Measurements from ENCODE around the gene NAP1L4.

DNA sequence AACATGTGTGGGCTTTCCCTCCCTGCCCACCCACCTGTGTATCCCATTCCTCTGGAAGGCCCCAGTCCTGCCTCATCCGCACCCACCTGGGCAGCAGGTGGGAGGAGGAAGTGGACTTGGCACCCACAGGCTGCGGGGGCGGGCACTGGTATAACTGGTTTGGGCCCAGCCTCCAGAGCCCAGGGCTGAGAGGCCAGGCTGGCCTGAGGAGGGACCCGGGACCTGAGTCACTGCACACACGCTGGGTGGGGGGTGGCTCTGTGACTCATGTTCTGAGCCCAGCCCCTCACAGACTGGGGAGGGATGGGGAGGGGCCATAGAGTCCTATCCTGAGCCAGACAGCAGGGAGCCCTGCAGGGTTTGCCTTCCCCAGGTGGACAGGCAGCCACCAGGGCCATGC, 79.6 kb downstream of the NAP1L4 start:
- TF ChIP-seq CTCF (IDR thresholded peaks at IDR 0.05) = no peak
- no peak for TF ChIP-seq ESRRA (CRISPR knock-in tag; IDR thresholded peaks at IDR 0.05; ENCODE audit: borderline replicate concordance)
- TF ChIP-seq NR3C1 (CRISPR knock-in tag; conservative IDR thresholded peaks at IDR 0.05; ENCODE audit: low read depth) = no peak
- no peak for TF ChIP-seq FOXK1 (CRISPR knock-in tag; IDR thresholded peaks at IDR 0.05)
- TF ChIP-seq, protein P1, sequence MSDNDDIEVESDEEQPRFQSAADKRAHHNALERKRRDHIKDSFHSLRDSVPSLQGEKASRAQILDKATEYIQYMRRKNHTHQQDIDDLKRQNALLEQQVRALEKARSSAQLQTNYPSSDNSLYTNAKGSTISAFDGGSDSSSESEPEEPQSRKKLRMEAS (CRISPR knock-in tag; IDR thresholded peaks at IDR 0.05) = no peak
- TF ChIP-seq, protein P2, sequence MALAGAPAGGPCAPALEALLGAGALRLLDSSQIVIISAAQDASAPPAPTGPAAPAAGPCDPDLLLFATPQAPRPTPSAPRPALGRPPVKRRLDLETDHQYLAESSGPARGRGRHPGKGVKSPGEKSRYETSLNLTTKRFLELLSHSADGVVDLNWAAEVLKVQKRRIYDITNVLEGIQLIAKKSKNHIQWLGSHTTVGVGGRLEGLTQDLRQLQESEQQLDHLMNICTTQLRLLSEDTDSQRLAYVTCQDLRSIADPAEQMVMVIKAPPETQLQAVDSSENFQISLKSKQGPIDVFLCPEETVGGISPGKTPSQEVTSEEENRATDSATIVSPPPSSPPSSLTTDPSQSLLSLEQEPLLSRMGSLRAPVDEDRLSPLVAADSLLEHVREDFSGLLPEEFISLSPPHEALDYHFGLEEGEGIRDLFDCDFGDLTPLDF (CRISPR knock-in tag; IDR thresholded peaks at IDR 0.05) = no peak
- no peak for TF ChIP-seq CBFB (CRISPR knock-in tag; IDR thresholded peaks at IDR 0.05; ENCODE audit: low read depth)
- no peak for TF ChIP-seq PRRX2 (CRISPR knock-in tag; IDR thresholded peaks at IDR 0.05)
- no peak for TF ChIP-seq NR1H2 (CRISPR knock-in tag; IDR thresholded peaks at IDR 0.05)
- no peak for TF ChIP-seq GABPB1 (CRISPR knock-in tag; IDR thresholded peaks at IDR 0.05)
- no peak for TF ChIP-seq ATF6 (CRISPR knock-in tag; IDR thresholded peaks at IDR 0.05)

All from WTC11 (cell line).